ENCODE data around the gene BNIP3.

- TF ChIP-seq CTCF (IDR thresholded peaks at IDR 0.05 in 4 of 5, conservative IDR thresholded peaks at IDR 0.05 in 1 of 5): no peak
- TF ChIP-seq POLR2A (IDR thresholded peaks at IDR 0.05): no peak
These were observed 3.4 kb downstream of the BNIP3 start for GRCh38 chr10:131978366-131978765.
